AG04450 (cell line): ENCODE data around the gene BSX. TPM values are rescaled to one million over a fixed set of nuclear protein-coding genes. Genes with fewer than 3 reads are reported as not detected.
A peak's percentile ranks its signal among the peaks of the same experiment; 100 is the strongest.

ENCODE experiments used
- CTCF ChIA-PET: fragments of 300-600, 350-600 bp; formaldehyde crosslinking; extraction: SDS; loops from one replicate; lab custom pipeline; 2022; ENCODE audit warnings: antibody characterized with exemption, inconsistent platforms; lab: Charles Lee
- POLR2A ChIA-PET: fragments of 350-600 bp; formaldehyde crosslinking; extraction: SDS; loops from one replicate; lab custom pipeline; 2021; ENCODE audit warnings: antibody characterized with exemption, inconsistent platforms; lab: Yijun Ruan, JAX
- DNase-seq: peaks from one replicate; pipeline ENCODE4 v3.0.0-alpha.2; 2011; ENCODE audit warnings: low read depth, low spot score
- H3K27ac ChIP-seq: one replicate; pipeline ENCODE4 v1.5.1; 2012; ENCODE audit warnings: low read depth, low read length, control low read depth
- H3K27me3 ChIP-seq: one replicate; pipeline ENCODE4 v1.6.0; 2012; ENCODE audit warnings: low read length; ENCODE audit not compliant: control insufficient read depth, insufficient read depth
- H3K4me3 ChIP-seq: 2 replicates; pipeline ENCODE4 v1.5.1; 2011; ENCODE audit warnings: mild to moderate bottlenecking, low read depth, low read length, control low read depth
- H3K9me3 ChIP-seq: 2 replicates; pipeline ENCODE4 v1.5.1; 2012; ENCODE audit warnings: low read length; ENCODE audit not compliant: control insufficient read depth, insufficient read depth
- CTCF ChIP-seq: IDR thresholded peaks from 2 replicates; pipeline ENCODE4 v1.5.1; 2011; ENCODE audit warnings: low read depth, low read length, control low read depth, inconsistent platforms
- polyA plus RNA-seq: library from polyadenylated mRNA; depleted of rRNA; stranded (reverse); fragments of >200 nt; gene quantifications from 2 replicates; pipeline ENCODE4 v1.2.3, GENCODE V29; 2011

BSX gene
- polyA plus RNA-seq, 1 experiment, result not detected

- Histone ChIP-seq H3K27me3 (peaks cover 65% of the 10 kb centered on the region), H3K4me3 (peak overlapping the region; percentile 58), H3K27ac (no peak overlapping the region), H3K9me3 (peaks cover 5% of the 10 kb centered on the region; the same call in 1 of the 2 replicates)
- POLR2A ChIA-PET, result no interaction called here
- no peak for DNase-seq
- CTCF ChIA-PET, result interaction anchor here (0.6 to 1.6 kb wide), 3 partner anchors 37 to 277 kb away, joined by 3 read pairs; no protein-coding TSS in a partner anchor
- TF ChIP-seq CTCF, result no peak
Measured at GRCh38 chr11:122984186-122985011, 2.8 kb upstream of the BSX start.

GRCh38 chr11:122983438-122984185 is 2.0 kb upstream of the BSX start:
- POLR2A ChIA-PET, result no interaction called here
- no peak for DNase-seq
- CTCF ChIA-PET, result interaction anchor here (0.6 to 1.6 kb wide), 4 partner anchors 37 to 278 kb away, joined by 3 read pairs; no protein-coding TSS in a partner anchor
- H3K27ac ChIP-seq, result no peak overlapping the region
- peak overlapping the region; percentile 58 for H3K4me3 ChIP-seq
- peaks cover 7% of the 10 kb centered on the region; the same call in 1 of the 2 replicates for H3K9me3 ChIP-seq
- H3K27me3 ChIP-seq, result peaks cover 73% of the 10 kb centered on the region
- no peak for TF ChIP-seq CTCF

- ChIA-PET CTCF (interaction anchor here (0.6 kb wide), 1 partner anchor 387 kb away, joined by 4 read pairs; no protein-coding TSS in a partner anchor), POLR2A (no interaction called here)
- TF ChIP-seq CTCF, result no peak
- Histone ChIP-seq H3K4me3 (no peak overlapping the region), H3K27me3 (peaks cover 96% of the 10 kb centered on the region), H3K27ac (no peak overlapping the region), H3K9me3 (peaks cover 7% of the 10 kb centered on the region; the same call in 1 of the 2 replicates)
- no peak for DNase-seq
Measured at GRCh38 chr11:122979815-122980595, 1.6 kb downstream of the BSX start.

GRCh38 chr11:122979103-122979814 is 2.4 kb downstream of the BSX start:
- ChIA-PET CTCF (no interaction called here), POLR2A (no interaction called here)
- no peak overlapping the region for H3K27ac ChIP-seq
- H3K4me3 ChIP-seq, result no peak overlapping the region
- H3K9me3 ChIP-seq, result peaks cover 5% of the 10 kb centered on the region; the same call in 1 of the 2 replicates
- peaks cover 94% of the 10 kb centered on the region for H3K27me3 ChIP-seq
- no peak for DNase-seq
- no peak for TF ChIP-seq CTCF
